ENCODE results near the gene CCDC6. TPM values are rescaled to one million over a fixed set of nuclear protein-coding genes. Genes with fewer than 3 reads are reported as not detected.

Gene CCDC6
- total and polyA plus RNA-seq, 2 of the 8 experiments (the other 6 are each of a cell fraction or from before 2014, with no cell fraction given), result 42.2 to 74.4 TPM

DNA sequence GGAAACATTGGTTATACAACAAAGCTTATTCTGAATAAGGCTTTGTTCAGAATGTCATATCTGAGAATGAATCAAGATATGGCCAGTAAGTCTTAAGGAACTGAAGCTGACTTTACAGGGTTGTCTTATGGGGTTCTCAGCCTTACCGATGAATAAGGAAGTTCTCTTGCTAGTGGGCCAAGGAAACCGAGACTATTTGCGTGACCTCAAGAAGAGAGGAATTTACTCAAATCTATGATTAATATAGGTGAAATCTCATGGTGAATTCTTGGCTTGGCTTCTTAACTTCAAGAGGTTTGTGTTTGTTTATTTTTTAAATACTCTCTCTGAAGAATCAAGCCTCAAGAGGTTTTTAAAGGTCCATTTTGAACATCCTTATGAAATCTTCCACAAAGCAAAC is 148.4 kb downstream of the CCDC6 start (continued):
- TF ChIP-seq NANOG (IDR thresholded peaks at IDR 0.05; ENCODE audit: insufficient read depth, low read depth, low read length, poor library complexity, severe bottlenecking), result no peak

All from H1 (cell line).